ENCODE measurements around the gene ABCB9. TPM values are rescaled to one million over a fixed set of nuclear protein-coding genes. Genes with fewer than 3 reads are reported as not detected.

The ABCB9 gene
- total and polyA plus RNA-seq, 5 donors from 2014 or later = 0.47 to 5.3 (median 0.91) TPM

GRCh38 chr12:122997343-122998250, 31.3 kb upstream of the ABCB9 start:
- Histone ChIP-seq H3K36me3 (ENCODE audit: control insufficient read depth, insufficient read depth, low read length) (peaks cover 19% of the 10 kb centered on the region), H3K27ac (ENCODE audit: insufficient read depth, low read length, poor library complexity, severe bottlenecking) (no peak overlapping the region), H3K27me3 (ENCODE audit: control insufficient read depth, insufficient read depth, low read length) (no peaks in the 10 kb centered on the region), H3K4me1 (ENCODE audit: control insufficient read depth, insufficient read depth, low read length, poor library complexity, severe bottlenecking) (no peaks in the 10 kb centered on the region), H3K9me3 (ENCODE audit: control insufficient read depth in 2 of 2, low read length in 2 of 2) (no peaks in the 10 kb centered on the region), H3K4me3 (ENCODE audit: low read depth, low read length) (no peak overlapping the region)
- H3K4me3 Mint-ChIP-seq = no peak overlapping the region
- DNase-seq (no peak), ATAC-seq (ENCODE audit: low read depth in 2 of 2) (no peak)
- H3K9me3 Mint-ChIP-seq = no peaks in the 10 kb centered on the region
- H3K36me3 Mint-ChIP-seq = peaks cover 12% of the 10 kb centered on the region
- peak overlapping the region in 1 of 3 donors; percentile 31 for H3K27ac Mint-ChIP-seq
- no peaks in the 10 kb centered on the region for H3K27me3 Mint-ChIP-seq
- no peaks in the 10 kb centered on the region for H3K4me1 Mint-ChIP-seq

DNA sequence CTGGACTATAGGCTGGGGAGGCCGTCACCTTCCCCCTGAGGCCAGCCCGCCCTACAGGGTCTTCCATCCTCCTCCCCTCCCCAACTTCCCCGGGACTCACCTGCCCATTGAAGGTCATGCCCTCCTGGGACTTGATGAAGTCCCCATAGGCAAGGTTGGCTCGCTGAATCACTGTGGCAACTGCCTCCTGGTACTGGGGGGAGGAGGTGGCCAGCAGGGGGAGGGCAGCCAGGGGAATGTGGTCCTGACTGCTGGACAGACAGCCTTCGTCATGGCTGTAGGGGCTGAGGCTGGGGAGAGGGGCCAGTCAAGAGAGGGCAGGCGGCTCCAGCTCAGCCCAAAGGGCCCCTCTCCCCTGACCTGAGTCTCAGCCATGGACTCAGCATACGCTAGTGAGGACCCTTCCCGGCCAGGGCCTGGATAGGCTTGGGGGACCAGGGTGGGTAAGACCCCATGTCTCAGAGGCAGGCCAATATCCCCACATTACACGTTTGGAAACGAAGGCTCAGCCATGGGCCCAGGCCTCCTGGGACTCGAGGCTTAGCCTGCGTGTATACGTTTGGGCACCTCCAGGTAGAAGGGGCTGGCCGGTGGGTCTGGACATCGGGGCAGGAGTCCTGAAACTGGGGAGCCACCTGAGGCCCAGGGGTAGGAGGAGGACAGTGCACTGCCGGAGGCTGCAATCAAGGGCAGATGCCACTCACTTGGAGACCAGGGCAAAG, 30.5 kb upstream of the ABCB9 start:
- no peak overlapping the region for H3K27ac ChIP-seq (ENCODE audit: insufficient read depth, low read length, poor library complexity, severe bottlenecking)
- no peak overlapping the region for H3K4me3 ChIP-seq (ENCODE audit: low read depth, low read length)
- Mint-ChIP-seq H3K36me3 (peaks cover 12% of the 10 kb centered on the region), H3K27me3 (no peaks in the 10 kb centered on the region), H3K4me1 (no peaks in the 10 kb centered on the region), H3K9me3 (no peaks in the 10 kb centered on the region), H3K27ac (no peak overlapping the region), H3K4me3 (no peak overlapping the region)
- H3K4me1 ChIP-seq (ENCODE audit: control insufficient read depth, insufficient read depth, low read length, poor library complexity, severe bottlenecking) = no peaks in the 10 kb centered on the region
- H3K9me3 ChIP-seq (ENCODE audit: control insufficient read depth in 2 of 2, low read length in 2 of 2) = no peaks in the 10 kb centered on the region
- ATAC-seq (ENCODE audit: low read depth in 2 of 2) = no peak
- no peaks in the 10 kb centered on the region for H3K27me3 ChIP-seq (ENCODE audit: control insufficient read depth, insufficient read depth, low read length)
- DNase-seq = no peak
- H3K36me3 ChIP-seq (ENCODE audit: control insufficient read depth, insufficient read depth, low read length) = peaks cover 19% of the 10 kb centered on the region

DNA sequence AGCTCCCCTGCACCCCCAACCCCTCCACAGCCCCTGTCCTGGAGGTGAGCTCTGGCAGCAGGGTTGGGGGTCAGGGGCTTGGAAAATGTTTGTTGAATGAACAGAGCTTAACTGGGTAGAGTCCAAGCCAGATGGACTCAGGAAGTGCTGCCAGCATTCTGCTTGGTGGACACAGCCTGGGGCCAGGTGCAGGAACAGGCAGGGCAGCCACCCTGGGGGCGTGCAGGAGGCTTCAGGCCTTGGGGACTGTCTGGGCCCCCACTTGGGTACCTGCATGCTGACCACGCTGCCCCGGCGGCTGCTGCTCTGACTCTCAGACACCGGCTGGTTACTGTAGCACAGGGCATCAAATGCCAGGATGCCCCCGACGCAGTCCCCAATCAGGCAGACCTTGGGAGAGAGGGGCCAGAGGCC, 29.9 kb upstream of the ABCB9 start:
- Mint-ChIP-seq H3K36me3 (peaks cover 9% of the 10 kb centered on the region), H3K9me3 (no peaks in the 10 kb centered on the region), H3K27me3 (no peaks in the 10 kb centered on the region), H3K4me3 (no peak overlapping the region), H3K4me1 (no peaks in the 10 kb centered on the region), H3K27ac (no peak overlapping the region)
- DNase-seq (no peak), ATAC-seq (ENCODE audit: low read depth in 2 of 2) (no peak)
- Histone ChIP-seq H3K36me3 (ENCODE audit: control insufficient read depth, insufficient read depth, low read length) (peaks cover 19% of the 10 kb centered on the region), H3K4me1 (ENCODE audit: control insufficient read depth, insufficient read depth, low read length, poor library complexity, severe bottlenecking) (no peaks in the 10 kb centered on the region), H3K9me3 (ENCODE audit: control insufficient read depth in 2 of 2, low read length in 2 of 2) (no peaks in the 10 kb centered on the region), H3K27me3 (ENCODE audit: control insufficient read depth, insufficient read depth, low read length) (no peaks in the 10 kb centered on the region), H3K27ac (ENCODE audit: insufficient read depth, low read length, poor library complexity, severe bottlenecking) (no peak overlapping the region), H3K4me3 (ENCODE audit: low read depth, low read length) (no peak overlapping the region)

- H3K9me3 ChIP-seq (ENCODE audit: control insufficient read depth in 2 of 2, low read length in 2 of 2) = no peaks in the 10 kb centered on the region
- no peaks in the 10 kb centered on the region for H3K4me1 ChIP-seq (ENCODE audit: control insufficient read depth, insufficient read depth, low read length, poor library complexity, severe bottlenecking)
- H3K27ac ChIP-seq (ENCODE audit: insufficient read depth, low read length, poor library complexity, severe bottlenecking) = no peak overlapping the region
- H3K27me3 ChIP-seq (ENCODE audit: control insufficient read depth, insufficient read depth, low read length) = no peaks in the 10 kb centered on the region
- H3K27ac Mint-ChIP-seq = no peak overlapping the region
- ATAC-seq (ENCODE audit: low read depth in 2 of 2) = no peak
- H3K36me3 Mint-ChIP-seq = peaks cover 6% of the 10 kb centered on the region
- H3K27me3 Mint-ChIP-seq = no peaks in the 10 kb centered on the region
- no peaks in the 10 kb centered on the region for H3K9me3 Mint-ChIP-seq
- H3K4me3 ChIP-seq (ENCODE audit: low read depth, low read length) = no peak overlapping the region
- no peak for DNase-seq
- H3K36me3 ChIP-seq (ENCODE audit: control insufficient read depth, insufficient read depth, low read length) = peaks cover 19% of the 10 kb centered on the region
- H3K4me3 Mint-ChIP-seq = no peak overlapping the region
- no peaks in the 10 kb centered on the region for H3K4me1 Mint-ChIP-seq
Observed at GRCh38 chr12:122995503-122996187, 29.4 kb upstream of the ABCB9 start.

DNA sequence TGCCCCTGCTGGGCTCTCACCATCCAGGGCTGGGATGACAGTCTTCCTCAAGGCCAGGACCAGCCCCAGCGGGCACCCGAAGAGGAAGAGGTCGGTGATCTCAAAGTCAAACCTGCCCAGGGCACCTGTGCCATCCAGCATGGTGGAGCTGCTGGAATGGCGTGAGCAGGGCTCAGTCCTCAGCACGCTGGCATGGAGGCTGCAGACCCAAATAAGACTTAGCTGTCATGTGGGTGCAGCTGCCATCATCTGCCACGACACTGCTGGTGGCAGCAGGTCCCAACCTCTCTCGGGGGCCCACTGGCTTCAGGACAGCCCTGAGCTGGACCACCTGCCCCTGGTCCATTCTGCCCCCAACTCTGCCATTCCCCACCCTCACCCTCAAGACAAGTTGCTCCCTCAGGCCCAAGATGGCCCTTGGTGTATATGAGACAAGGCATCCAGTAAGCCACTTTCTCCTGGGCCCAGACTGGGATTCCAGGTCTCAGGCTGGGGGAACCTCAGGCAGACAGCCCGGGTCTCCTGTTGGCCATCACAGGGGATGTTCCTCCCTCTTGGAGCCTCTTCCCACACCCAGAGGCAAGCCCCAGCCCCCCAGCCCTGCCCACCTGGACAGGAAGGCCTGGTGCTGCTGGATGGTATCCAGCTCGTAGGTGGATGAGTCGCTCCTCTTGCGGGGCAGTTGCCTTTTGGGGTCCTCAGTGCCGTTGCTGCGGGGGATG, 28.7 kb upstream of the ABCB9 start:
- H3K36me3 Mint-ChIP-seq = peaks cover 3% of the 10 kb centered on the region
- no peaks in the 10 kb centered on the region for H3K27me3 ChIP-seq (ENCODE audit: control insufficient read depth, insufficient read depth, low read length)
- peaks cover 15% of the 10 kb centered on the region for H3K36me3 ChIP-seq (ENCODE audit: control insufficient read depth, insufficient read depth, low read length)
- no peaks in the 10 kb centered on the region for H3K9me3 ChIP-seq (ENCODE audit: control insufficient read depth in 2 of 2, low read length in 2 of 2)
- DNase-seq (no peak), ATAC-seq (ENCODE audit: low read depth in 2 of 2) (no peak)
- no peak overlapping the region for H3K27ac ChIP-seq (ENCODE audit: insufficient read depth, low read length, poor library complexity, severe bottlenecking)
- H3K27me3 Mint-ChIP-seq = no peaks in the 10 kb centered on the region
- no peak overlapping the region for H3K27ac Mint-ChIP-seq
- no peaks in the 10 kb centered on the region for H3K9me3 Mint-ChIP-seq
- H3K4me1 ChIP-seq (ENCODE audit: control insufficient read depth, insufficient read depth, low read length, poor library complexity, severe bottlenecking) = no peaks in the 10 kb centered on the region
- no peak overlapping the region for H3K4me3 Mint-ChIP-seq
- no peak overlapping the region for H3K4me3 ChIP-seq (ENCODE audit: low read depth, low read length)
- no peaks in the 10 kb centered on the region for H3K4me1 Mint-ChIP-seq

DNA sequence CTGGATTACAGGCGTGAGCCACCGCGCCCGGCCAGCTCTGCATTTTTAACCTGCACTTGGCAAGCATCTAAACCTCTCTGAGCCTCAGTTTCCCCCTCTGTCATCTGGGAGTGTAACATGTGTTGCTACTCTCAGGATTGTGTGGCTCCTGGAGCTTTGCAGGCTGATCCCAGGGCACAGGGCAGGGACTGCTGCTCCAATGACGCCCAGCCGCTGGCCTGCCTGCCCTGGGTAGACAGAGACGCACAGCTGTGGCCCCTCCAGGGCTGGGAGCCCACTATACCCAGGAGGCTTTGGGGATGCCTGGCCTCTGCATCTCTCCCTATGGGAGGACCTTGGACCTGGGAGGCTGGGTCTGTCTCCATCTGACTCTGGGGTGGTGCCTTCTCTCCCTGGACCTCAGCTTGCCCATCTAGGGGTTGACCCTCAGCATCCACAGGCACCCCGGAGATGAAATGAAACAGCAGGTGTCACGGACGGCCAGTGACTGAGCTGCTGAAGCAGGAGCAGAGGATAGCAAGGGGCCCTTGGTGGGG, 27.9 kb upstream of the ABCB9 start:
- no peaks in the 10 kb centered on the region for H3K9me3 Mint-ChIP-seq
- H3K36me3 ChIP-seq (ENCODE audit: control insufficient read depth, insufficient read depth, low read length) = peaks cover 12% of the 10 kb centered on the region
- ATAC-seq (ENCODE audit: low read depth in 2 of 2) (no peak), DNase-seq (no peak)
- no peaks in the 10 kb centered on the region for H3K9me3 ChIP-seq (ENCODE audit: control insufficient read depth in 2 of 2, low read length in 2 of 2)
- H3K27me3 Mint-ChIP-seq = no peaks in the 10 kb centered on the region
- H3K27me3 ChIP-seq (ENCODE audit: control insufficient read depth, insufficient read depth, low read length) = no peaks in the 10 kb centered on the region
- H3K4me1 Mint-ChIP-seq = no peaks in the 10 kb centered on the region
- H3K4me3 ChIP-seq (ENCODE audit: low read depth, low read length) = no peak overlapping the region
- no peak overlapping the region for H3K4me3 Mint-ChIP-seq
- no peaks in the 10 kb centered on the region for H3K4me1 ChIP-seq (ENCODE audit: control insufficient read depth, insufficient read depth, low read length, poor library complexity, severe bottlenecking)
- H3K27ac ChIP-seq (ENCODE audit: insufficient read depth, low read length, poor library complexity, severe bottlenecking) = no peak overlapping the region
- no peak overlapping the region for H3K27ac Mint-ChIP-seq
- peaks cover 3% of the 10 kb centered on the region for H3K36me3 Mint-ChIP-seq

DNA sequence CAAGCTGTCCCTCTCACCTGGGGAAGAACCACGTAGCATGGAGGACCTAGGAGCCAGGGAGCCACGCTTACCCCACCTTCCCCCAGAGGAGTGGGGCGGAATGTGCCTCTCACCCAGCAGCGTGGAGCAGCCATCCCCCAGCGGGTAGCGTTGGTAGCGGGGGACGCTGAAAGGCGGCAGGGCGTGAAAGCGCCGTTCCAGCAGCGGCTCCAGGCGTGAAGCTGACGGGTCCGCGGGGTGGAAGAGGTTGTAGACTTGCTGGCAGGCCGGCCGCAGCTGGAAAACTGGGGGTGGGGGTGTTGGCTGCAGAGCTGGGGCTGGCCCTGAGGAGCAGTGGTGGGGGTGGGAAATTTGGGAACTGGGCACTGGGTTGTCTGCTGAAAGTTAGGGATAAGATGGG, 26.1 kb upstream of the ABCB9 start:
- Mint-ChIP-seq H3K27me3 (no peaks in the 10 kb centered on the region), H3K36me3 (peaks cover 3% of the 10 kb centered on the region), H3K9me3 (no peaks in the 10 kb centered on the region), H3K4me3 (no peak overlapping the region), H3K27ac (no peak overlapping the region), H3K4me1 (no peaks in the 10 kb centered on the region)
- no peaks in the 10 kb centered on the region for H3K9me3 ChIP-seq (ENCODE audit: control insufficient read depth in 2 of 2, low read length in 2 of 2)
- H3K27ac ChIP-seq (ENCODE audit: insufficient read depth, low read length, poor library complexity, severe bottlenecking) = no peak overlapping the region
- ATAC-seq (ENCODE audit: low read depth in 2 of 2) (no peak), DNase-seq (no peak)
- H3K4me3 ChIP-seq (ENCODE audit: low read depth, low read length) = no peak overlapping the region
- H3K4me1 ChIP-seq (ENCODE audit: control insufficient read depth, insufficient read depth, low read length, poor library complexity, severe bottlenecking) = no peaks in the 10 kb centered on the region
- H3K36me3 ChIP-seq (ENCODE audit: control insufficient read depth, insufficient read depth, low read length) = peaks cover 14% of the 10 kb centered on the region
- H3K27me3 ChIP-seq (ENCODE audit: control insufficient read depth, insufficient read depth, low read length) = no peaks in the 10 kb centered on the region

Data from CD4-positive, CD25-positive, alpha-beta regulatory T cell (primary cell).